ENCODE measurements around the gene ADAM23. TPM values are rescaled to one million over a fixed set of nuclear protein-coding genes. Genes with fewer than 3 reads are reported as not detected.

Gene ADAM23
- total and polyA plus RNA-seq, 2 experiments from 2014 or later: 11.8 to 15.9 TPM

DNA sequence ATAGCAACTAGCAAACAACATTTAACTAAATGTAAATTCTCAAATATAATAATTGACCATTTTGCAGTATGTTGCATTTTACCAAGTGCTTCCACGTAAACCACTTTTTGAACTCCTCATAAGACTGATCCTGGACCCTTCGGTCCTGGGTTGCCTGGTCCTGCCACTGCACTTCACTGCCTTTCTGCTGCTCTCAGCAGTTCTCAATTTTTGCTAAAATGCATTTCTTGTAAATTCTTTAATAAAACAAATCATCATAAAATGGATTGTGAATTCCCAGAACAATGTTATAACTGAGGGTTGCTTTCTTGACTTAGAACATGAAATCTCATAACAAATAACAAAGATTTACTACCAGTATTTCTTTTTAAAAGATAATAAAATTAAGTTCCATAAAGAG is 12.9 kb upstream of the ADAM23 start (continued):
- TF ChIP-seq, protein P1, sequence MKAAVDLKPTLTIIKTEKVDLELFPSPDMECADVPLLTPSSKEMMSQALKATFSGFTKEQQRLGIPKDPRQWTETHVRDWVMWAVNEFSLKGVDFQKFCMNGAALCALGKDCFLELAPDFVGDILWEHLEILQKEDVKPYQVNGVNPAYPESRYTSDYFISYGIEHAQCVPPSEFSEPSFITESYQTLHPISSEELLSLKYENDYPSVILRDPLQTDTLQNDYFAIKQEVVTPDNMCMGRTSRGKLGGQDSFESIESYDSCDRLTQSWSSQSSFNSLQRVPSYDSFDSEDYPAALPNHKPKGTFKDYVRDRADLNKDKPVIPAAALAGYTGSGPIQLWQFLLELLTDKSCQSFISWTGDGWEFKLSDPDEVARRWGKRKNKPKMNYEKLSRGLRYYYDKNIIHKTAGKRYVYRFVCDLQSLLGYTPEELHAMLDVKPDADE (IDR thresholded peaks at IDR 0.05): no peak
- no peak for TF ChIP-seq STAT1 (IDR thresholded peaks at IDR 0.05; ENCODE audit: unreplicated experiment)
- TF ChIP-seq POLR2AphosphoS5 (IDR thresholded peaks at IDR 0.05; ENCODE audit: low read depth): no peak
- no peak for TF ChIP-seq CREB1 (CRISPR knock-in tag; IDR thresholded peaks at IDR 0.05; ENCODE audit: low read depth)
- no peak for TF ChIP-seq ZNF331 (CRISPR knock-in tag; IDR thresholded peaks at IDR 0.05; ENCODE audit: low read depth)

DNA sequence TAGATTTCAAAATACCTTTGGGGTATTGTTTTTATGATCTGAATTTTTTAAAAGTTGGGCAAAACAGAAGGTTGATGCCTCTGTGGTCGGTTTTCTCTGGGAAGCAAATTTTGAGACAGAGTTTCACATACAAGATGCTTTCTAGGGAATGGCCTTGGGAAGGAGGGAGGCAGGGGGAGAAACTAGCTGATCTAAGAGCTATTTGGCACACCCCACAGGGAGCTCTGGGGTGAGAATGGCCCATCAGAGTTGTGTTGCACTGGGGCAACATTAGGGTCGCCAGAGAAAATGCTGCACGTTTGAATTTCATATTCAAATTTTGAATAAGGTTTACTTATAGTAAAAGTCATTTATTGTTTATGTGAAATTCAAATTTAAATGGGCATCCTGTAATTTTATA is 11.9 kb upstream of the ADAM23 start:
- Histone ChIP-seq H3K27me3 (ENCODE audit: insufficient read depth) (no peaks in the 10 kb centered on the region), H3F3A (replicated peaks; ENCODE audit: low read depth) (no peaks in the 10 kb centered on the region), H3K4me1 (ENCODE audit: insufficient read depth) (no peaks in the 10 kb centered on the region), H3K4me3 (no peak overlapping the region), H4K20me1 (replicated peaks; ENCODE audit: insufficient read depth) (no peaks in the 10 kb centered on the region), H2AFZ (no peak overlapping the region), H3K79me2 (replicated peaks; ENCODE audit: insufficient read depth) (no peaks in the 10 kb centered on the region), H3K36me3 (ENCODE audit: insufficient read depth) (no peaks in the 10 kb centered on the region), H3K27ac (ENCODE audit: low read depth) (no peak overlapping the region), H3K9me2 (ENCODE audit: insufficient read depth) (no peaks in the 10 kb centered on the region), H3K4me2 (no peak overlapping the region)
- Mint-ChIP-seq H3K9me3 (no peaks in the 10 kb centered on the region), H3K4me1 (0 out of 3 replicates have a peak, but pooled peaks cover 4% of the 10 kb centered on the region), H3K27me3 (ENCODE audit: insufficient read depth, low read depth, poor library complexity) (peaks cover 2% of the 10 kb centered on the region), H3K4me3 (no peak overlapping the region), H3K36me3 (ENCODE audit: low read depth) (no peaks in the 10 kb centered on the region), H3K27ac (no peak overlapping the region)
- no peak for ATAC-seq
- no peak for DNase-seq (ENCODE audit: low spot score)
- TF ChIP-seq JUNB (IDR thresholded peaks at IDR 0.05; ENCODE audit: unreplicated experiment) (no peak), STAT1 (IDR thresholded peaks at IDR 0.05; ENCODE audit: unreplicated experiment) (no peak), CREB1 (CRISPR knock-in tag; IDR thresholded peaks at IDR 0.05; ENCODE audit: low read depth) (no peak), POLR2AphosphoS5 (IDR thresholded peaks at IDR 0.05; ENCODE audit: low read depth) (no peak), EZH2phosphoT487 (IDR thresholded peaks at IDR 0.05; ENCODE audit: unreplicated experiment) (no peak), NANOG (IDR thresholded peaks at IDR 0.05; ENCODE audit: borderline replicate concordance) (no peak), EZH2 (IDR thresholded peaks at IDR 0.05; ENCODE audit: low read depth, unreplicated experiment) (no peak), ZNF114 (CRISPR knock-in tag; IDR thresholded peaks at IDR 0.05) (no peak), ZNF331 (CRISPR knock-in tag; IDR thresholded peaks at IDR 0.05; ENCODE audit: low read depth) (no peak)
- TF ChIP-seq, protein P2, sequence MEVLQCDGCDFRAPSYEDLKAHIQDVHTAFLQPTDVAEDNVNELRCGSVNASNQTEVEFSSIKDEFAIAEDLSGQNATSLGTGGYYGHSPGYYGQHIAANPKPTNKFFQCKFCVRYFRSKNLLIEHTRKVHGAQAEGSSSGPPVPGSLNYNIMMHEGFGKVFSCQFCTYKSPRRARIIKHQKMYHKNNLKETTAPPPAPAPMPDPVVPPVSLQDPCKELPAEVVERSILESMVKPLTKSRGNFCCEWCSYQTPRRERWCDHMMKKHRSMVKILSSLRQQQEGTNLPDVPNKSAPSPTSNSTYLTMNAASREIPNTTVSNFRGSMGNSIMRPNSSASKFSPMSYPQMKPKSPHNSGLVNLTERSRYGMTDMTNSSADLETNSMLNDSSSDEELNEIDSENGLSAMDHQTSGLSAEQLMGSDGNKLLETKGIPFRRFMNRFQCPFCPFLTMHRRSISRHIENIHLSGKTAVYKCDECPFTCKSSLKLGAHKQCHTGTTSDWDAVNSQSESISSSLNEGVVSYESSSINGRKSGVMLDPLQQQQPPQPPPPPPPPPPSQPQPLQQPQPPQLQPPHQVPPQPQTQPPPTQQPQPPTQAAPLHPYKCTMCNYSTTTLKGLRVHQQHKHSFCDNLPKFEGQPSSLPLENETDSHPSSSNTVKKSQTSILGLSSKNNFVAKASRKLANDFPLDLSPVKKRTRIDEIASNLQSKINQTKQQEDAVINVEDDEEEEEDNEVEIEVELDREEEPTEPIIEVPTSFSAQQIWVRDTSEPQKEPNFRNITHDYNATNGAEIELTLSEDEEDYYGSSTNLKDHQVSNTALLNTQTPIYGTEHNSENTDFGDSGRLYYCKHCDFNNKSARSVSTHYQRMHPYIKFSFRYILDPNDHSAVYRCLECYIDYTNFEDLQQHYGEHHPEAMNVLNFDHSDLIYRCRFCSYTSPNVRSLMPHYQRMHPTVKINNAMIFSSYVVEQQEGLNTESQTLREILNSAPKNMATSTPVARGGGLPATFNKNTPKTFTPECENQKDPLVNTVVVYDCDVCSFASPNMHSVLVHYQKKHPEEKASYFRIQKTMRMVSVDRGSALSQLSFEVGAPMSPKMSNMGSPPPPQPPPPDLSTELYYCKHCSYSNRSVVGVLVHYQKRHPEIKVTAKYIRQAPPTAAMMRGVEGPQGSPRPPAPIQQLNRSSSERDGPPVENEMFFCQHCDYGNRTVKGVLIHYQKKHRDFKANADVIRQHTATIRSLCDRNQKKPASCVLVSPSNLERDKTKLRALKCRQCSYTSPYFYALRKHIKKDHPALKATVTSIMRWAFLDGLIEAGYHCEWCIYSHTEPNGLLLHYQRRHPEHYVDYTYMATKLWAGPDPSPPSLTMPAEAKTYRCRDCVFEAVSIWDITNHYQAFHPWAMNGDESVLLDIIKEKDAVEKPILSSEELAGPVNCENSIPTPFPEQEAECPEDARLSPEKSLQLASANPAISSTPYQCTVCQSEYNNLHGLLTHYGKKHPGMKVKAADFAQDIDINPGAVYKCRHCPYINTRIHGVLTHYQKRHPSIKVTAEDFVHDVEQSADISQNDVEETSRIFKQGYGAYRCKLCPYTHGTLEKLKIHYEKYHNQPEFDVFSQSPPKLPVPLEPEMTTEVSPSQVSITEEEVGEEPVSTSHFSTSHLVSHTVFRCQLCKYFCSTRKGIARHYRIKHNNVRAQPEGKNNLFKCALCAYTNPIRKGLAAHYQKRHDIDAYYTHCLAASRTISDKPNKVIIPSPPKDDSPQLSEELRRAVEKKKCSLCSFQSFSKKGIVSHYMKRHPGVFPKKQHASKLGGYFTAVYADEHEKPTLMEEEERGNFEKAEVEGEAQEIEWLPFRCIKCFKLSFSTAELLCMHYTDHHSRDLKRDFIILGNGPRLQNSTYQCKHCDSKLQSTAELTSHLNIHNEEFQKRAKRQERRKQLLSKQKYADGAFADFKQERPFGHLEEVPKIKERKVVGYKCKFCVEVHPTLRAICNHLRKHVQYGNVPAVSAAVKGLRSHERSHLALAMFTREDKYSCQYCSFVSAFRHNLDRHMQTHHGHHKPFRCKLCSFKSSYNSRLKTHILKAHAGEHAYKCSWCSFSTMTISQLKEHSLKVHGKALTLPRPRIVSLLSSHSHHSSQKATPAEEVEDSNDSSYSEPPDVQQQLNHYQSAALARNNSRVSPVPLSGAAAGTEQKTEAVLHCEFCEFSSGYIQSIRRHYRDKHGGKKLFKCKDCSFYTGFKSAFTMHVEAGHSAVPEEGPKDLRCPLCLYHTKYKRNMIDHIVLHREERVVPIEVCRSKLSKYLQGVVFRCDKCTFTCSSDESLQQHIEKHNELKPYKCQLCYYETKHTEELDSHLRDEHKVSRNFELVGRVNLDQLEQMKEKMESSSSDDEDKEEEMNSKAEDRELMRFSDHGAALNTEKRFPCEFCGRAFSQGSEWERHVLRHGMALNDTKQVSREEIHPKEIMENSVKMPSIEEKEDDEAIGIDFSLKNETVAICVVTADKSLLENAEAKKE (CRISPR knock-in tag; IDR thresholded peaks at IDR 0.05): no peak
- TF ChIP-seq, protein P1 (IDR thresholded peaks at IDR 0.05): no peak
- TF ChIP-seq, protein P3, sequence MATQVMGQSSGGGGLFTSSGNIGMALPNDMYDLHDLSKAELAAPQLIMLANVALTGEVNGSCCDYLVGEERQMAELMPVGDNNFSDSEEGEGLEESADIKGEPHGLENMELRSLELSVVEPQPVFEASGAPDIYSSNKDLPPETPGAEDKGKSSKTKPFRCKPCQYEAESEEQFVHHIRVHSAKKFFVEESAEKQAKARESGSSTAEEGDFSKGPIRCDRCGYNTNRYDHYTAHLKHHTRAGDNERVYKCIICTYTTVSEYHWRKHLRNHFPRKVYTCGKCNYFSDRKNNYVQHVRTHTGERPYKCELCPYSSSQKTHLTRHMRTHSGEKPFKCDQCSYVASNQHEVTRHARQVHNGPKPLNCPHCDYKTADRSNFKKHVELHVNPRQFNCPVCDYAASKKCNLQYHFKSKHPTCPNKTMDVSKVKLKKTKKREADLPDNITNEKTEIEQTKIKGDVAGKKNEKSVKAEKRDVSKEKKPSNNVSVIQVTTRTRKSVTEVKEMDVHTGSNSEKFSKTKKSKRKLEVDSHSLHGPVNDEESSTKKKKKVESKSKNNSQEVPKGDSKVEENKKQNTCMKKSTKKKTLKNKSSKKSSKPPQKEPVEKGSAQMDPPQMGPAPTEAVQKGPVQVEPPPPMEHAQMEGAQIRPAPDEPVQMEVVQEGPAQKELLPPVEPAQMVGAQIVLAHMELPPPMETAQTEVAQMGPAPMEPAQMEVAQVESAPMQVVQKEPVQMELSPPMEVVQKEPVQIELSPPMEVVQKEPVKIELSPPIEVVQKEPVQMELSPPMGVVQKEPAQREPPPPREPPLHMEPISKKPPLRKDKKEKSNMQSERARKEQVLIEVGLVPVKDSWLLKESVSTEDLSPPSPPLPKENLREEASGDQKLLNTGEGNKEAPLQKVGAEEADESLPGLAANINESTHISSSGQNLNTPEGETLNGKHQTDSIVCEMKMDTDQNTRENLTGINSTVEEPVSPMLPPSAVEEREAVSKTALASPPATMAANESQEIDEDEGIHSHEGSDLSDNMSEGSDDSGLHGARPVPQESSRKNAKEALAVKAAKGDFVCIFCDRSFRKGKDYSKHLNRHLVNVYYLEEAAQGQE (IDR thresholded peaks at IDR 0.05; ENCODE audit: unreplicated experiment): no peak

All from GM23338 (cell line).